ENCODE data around the gene PCDHAC2. TPM values are rescaled to one million over a fixed set of nuclear protein-coding genes. Genes with fewer than 3 reads are reported as not detected.

PCDHAC2 gene
- not detected in 2 replicates for total RNA-seq

GRCh38 chr5:140966293-140967225 is at the start of gene PCDHAC2:
PCDHAC2 (plus strand) TSS chr5:140966476; CDS start chr5:140966767, 291 bp downstream.

GRCh38 chr5:140925806-140926442 is 40.4 kb upstream of the PCDHAC2 start, which contains the start of gene PCDHAC1:
PCDHAC1 (plus strand) TSS chr5:140926299; CDS start chr5:140926893, 594 bp downstream.

Other genes with a start within 250 kb of the PCDHAC2 start
- not detected in 2 replicates for gene PCDHA1, start 180.3 kb upstream of the PCDHAC2 start, total RNA-seq
- gene PCDHA2, start 171.6 kb upstream of the PCDHAC2 start, total RNA-seq, result not detected in 2 replicates
- gene PCDHA3, start 165.4 kb upstream of the PCDHAC2 start, total RNA-seq, result under 0.01 TPM in 1 of 2 replicates, not detected in the other
- gene PCDHA4, start 159.4 kb upstream of the PCDHAC2 start, total RNA-seq, result under 0.01 TPM in 2 replicates
- not detected in 2 replicates for gene PCDHA5, start 144.9 kb upstream of the PCDHAC2 start, total RNA-seq
- 0.15 TPM in 1 of 2 replicates, not detected in the other for gene PCDHA6, start 138.5 kb upstream of the PCDHAC2 start, total RNA-seq
- gene PCDHA7, start 132.2 kb upstream of the PCDHAC2 start, total RNA-seq, result 0.15 TPM in 1 of 2 replicates, not detected in the other
- not detected in 2 replicates for gene PCDHA8, start 125.3 kb upstream of the PCDHAC2 start, total RNA-seq
- not detected in 2 replicates for gene PCDHA9, start 118.1 kb upstream of the PCDHAC2 start, total RNA-seq
- gene PCDHA10, start 110.6 kb upstream of the PCDHAC2 start, total RNA-seq, result not detected in 2 replicates
- not detected in 2 replicates for gene PCDHA11, start 97.5 kb upstream of the PCDHAC2 start, total RNA-seq
- gene PCDHA12, start 91.2 kb upstream of the PCDHAC2 start, total RNA-seq, result not detected in 2 replicates
- not detected in 2 replicates for gene PCDHA13, start 84.4 kb upstream of the PCDHAC2 start, total RNA-seq
- not detected in 2 replicates for gene PCDHAC1, start 40.2 kb upstream of the PCDHAC2 start, total RNA-seq
- not detected in 2 replicates for gene PCDHB1, start 84.9 kb downstream of the PCDHAC2 start, total RNA-seq
- 0.34 and 0.45 TPM in 2 replicates for gene PCDHB2, start 128.1 kb downstream of the PCDHAC2 start, total RNA-seq
- 0.15 and 0.17 TPM in 2 replicates for gene PCDHB3, start 134.0 kb downstream of the PCDHAC2 start, total RNA-seq
- gene PCDHB4, start 155.3 kb downstream of the PCDHAC2 start, total RNA-seq, result not detected in 2 replicates
- gene PCDHB5, start 168.7 kb downstream of the PCDHAC2 start, total RNA-seq, result 0.84 and 0.89 TPM in 2 replicates
- gene PCDHB6, start 183.6 kb downstream of the PCDHAC2 start, total RNA-seq, result not detected in 2 replicates
- gene PCDHB7, start 206.2 kb downstream of the PCDHAC2 start, total RNA-seq, result 0.15 and 0.17 TPM in 2 replicates
- not detected in 2 replicates for gene PCDHB8, start 211.3 kb downstream of the PCDHAC2 start, total RNA-seq
- gene PCDHB16, start 215.9 kb downstream of the PCDHAC2 start, total RNA-seq, result under 0.01 TPM in 1 of 2 replicates, not detected in the other
- not detected in 2 replicates for gene PCDHB9, start 220.7 kb downstream of the PCDHAC2 start, total RNA-seq
- gene PCDHB10, start 225.9 kb downstream of the PCDHAC2 start, total RNA-seq, result under 0.01 and 0.15 TPM in 2 replicates
- gene PCDHB11, start 233.2 kb downstream of the PCDHAC2 start, total RNA-seq, result under 0.01 TPM in 2 replicates
- not detected in 2 replicates for gene PCDHB12, start 242.2 kb downstream of the PCDHAC2 start, total RNA-seq
- under 0.01 TPM in 2 replicates for gene PCDHB13, start 247.4 kb downstream of the PCDHAC2 start, total RNA-seq

Data from bronchus fibroblast of lung (primary cell).